Measurements from ENCODE around the gene HAUS3.
"Not testable (repeated sequence)": the region's sequence is repeated elsewhere in the genome, so short reads cannot be mapped to it uniquely, and the experiment has no call there.

GRCh38 chr4:2202789-2203188, 39.1 kb downstream of the HAUS3 start:
- not testable (repeated sequence) for TF ChIP-seq ZNF24 (tag by site-specific recombination; IDR thresholded peaks at IDR 0.05); CTCF (tag by site-specific recombination; IDR thresholded peaks at IDR 0.05); ZNF621 (tag by site-specific recombination; IDR thresholded peaks at IDR 0.05); ZNF624 (tag by site-specific recombination; IDR thresholded peaks at IDR 0.05); ATF2 (tag by site-specific recombination; IDR thresholded peaks at IDR 0.05; ENCODE audit: low read depth); HOXA7 (CRISPR knock-in tag; IDR thresholded peaks at IDR 0.05; ENCODE audit: borderline replicate concordance); ZNF600 (tag by site-specific recombination; IDR thresholded peaks at IDR 0.05); ZSCAN18 (tag by site-specific recombination; IDR thresholded peaks at IDR 0.05); ZNF610 (tag by site-specific recombination; IDR thresholded peaks at IDR 0.05; ENCODE audit: borderline replicate concordance)

Data from HEK293 (cell line).